GM19023 (cell line): ENCODE measurements around the gene RACK1.
A peak's percentile ranks its signal among the peaks of the same experiment; 100 is the strongest.
"Not testable (repeated sequence)": the region's sequence is repeated elsewhere in the genome, so short reads cannot be mapped to it uniquely, and the experiment has no call there.

Source experiments
- ATAC-seq: cut with Tn5 transposase; IDR thresholded peaks from one replicate; pipeline ENCODE4 v1.9.1; 2021; ENCODE audit warnings: mild to moderate bottlenecking, moderate library complexity; ENCODE audit not compliant: unreplicated experiment

The RACK1 gene

GRCh38 chr5:181243564-181244343, at the start of gene RACK1:
RACK1 (minus strand) TSS chr5:181243906; CDS start chr5:181243800, 106 bp downstream.
- ATAC-seq: peak; percentile 62

- not testable (repeated sequence) for ATAC-seq
Observed at GRCh38 chr5:181287331-181287730, 43.6 kb upstream of the RACK1 start.

- not testable (repeated sequence) for ATAC-seq
Observed at GRCh38 chr5:181285962-181286705, 42.4 kb upstream of the RACK1 start.

GRCh38 chr5:181283841-181284755, 40.4 kb upstream of the RACK1 start:
- not testable (repeated sequence) for ATAC-seq

GRCh38 chr5:181283347-181283746, 39.6 kb upstream of the RACK1 start:
- no peak for ATAC-seq

GRCh38 chr5:181282874-181283273, 39.2 kb upstream of the RACK1 start:
- ATAC-seq: no peak

GRCh38 chr5:181282415-181282814, 38.7 kb upstream of the RACK1 start:
- ATAC-seq: not testable (repeated sequence)

GRCh38 chr5:181281984-181282316, 38.2 kb upstream of the RACK1 start:
- ATAC-seq: no peak

- ATAC-seq: no peak
Observed at GRCh38 chr5:181281077-181281983, 37.6 kb upstream of the RACK1 start.

GRCh38 chr5:181280251-181280762, 36.6 kb upstream of the RACK1 start:
- no peak for ATAC-seq

GRCh38 chr5:181273433-181273744, 29.7 kb upstream of the RACK1 start:
- not testable (repeated sequence) for ATAC-seq

GRCh38 chr5:181271081-181271480, 27.4 kb upstream of the RACK1 start:
- no peak for ATAC-seq

- ATAC-seq: not testable (repeated sequence)
Observed at GRCh38 chr5:181267907-181268306, 24.2 kb upstream of the RACK1 start.

GRCh38 chr5:181267291-181267904, 23.7 kb upstream of the RACK1 start:
- ATAC-seq: not testable (repeated sequence)

GRCh38 chr5:181265092-181265671, 21.5 kb upstream of the RACK1 start:
- ATAC-seq: no peak

GRCh38 chr5:181263633-181264032, 19.9 kb upstream of the RACK1 start:
- no peak for ATAC-seq

- ATAC-seq: peak; percentile 58
Observed at GRCh38 chr5:181261320-181262049, 17.8 kb upstream of the RACK1 start.

GRCh38 chr5:181260720-181261319, 17.1 kb upstream of the RACK1 start, which contains the start of gene TRIM52:
TRIM52 (minus strand) TSS chr5:181261143; CDS start chr5:181260813, 330 bp downstream.
- peak; percentile 75 for ATAC-seq
